ENCODE results near the gene MYO5B.

The MYO5B gene

GRCh38 chr18:49879271-49879580, 315.7 kb downstream of the MYO5B start:
- TF ChIP-seq CTCF (IDR thresholded peaks at IDR 0.05): no peak

- no peak for TF ChIP-seq CTCF (IDR thresholded peaks at IDR 0.05)
These were observed 316.2 kb downstream of the MYO5B start for GRCh38 chr18:49878567-49879270.

DNA sequence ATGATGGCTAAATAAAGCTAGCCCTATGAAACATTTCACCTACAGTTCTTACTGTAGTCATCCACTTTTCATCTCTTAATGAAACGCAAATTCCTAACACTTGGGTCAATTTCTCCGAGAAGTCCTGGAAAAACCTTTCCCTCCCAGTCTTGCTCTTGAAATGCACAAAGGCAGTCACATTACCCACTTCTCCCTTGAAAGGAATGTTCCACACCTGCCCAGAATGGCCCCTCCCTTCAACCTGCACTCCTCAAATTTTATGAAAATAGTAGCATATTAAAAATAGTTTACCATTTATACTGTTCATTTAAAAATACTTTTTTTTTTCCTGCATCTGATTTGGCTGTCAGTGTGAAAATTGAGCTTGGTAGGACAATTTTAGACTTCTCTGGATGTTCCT, 316.9 kb downstream of the MYO5B start:
- no peak for TF ChIP-seq CTCF (IDR thresholded peaks at IDR 0.05)

DNA sequence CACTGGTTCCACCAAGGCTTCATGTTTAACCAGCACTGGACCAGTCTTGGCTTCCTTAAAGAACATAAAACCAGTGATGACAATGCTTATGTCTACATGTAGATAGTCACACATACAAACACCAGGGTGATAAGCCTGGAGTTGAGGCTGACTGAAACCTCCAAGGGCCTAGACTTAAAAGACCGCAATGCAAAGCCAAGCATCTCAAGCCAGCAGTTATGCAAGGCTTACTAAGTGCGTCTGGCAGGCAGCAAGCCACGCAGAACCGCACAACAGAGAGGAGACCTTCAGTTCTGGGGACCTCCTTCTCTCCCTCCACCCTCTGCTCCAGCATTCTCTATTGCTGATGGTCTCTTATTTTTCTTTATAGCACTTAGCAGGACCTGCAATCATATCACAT, 318.4 kb downstream of the MYO5B start:
- TF ChIP-seq CTCF (IDR thresholded peaks at IDR 0.05): no peak

DNA sequence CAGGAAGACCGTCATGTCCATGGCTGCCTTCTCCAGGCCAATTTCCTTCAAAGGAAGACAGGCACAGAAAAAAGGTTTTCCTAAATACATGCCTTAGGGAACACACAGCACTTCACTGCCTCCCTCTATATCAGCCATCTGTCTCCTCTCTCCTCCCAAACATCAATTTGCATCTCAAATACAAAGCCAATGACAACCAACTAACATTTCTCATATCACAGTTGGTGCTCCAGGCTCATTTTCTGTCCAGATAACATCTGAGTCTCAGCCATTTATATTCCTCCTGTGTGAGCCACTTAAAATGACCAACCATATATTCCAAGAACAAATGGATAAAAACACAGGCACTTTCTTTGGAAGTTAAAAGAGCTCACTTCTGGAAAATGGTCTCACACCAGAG, 319.2 kb downstream of the MYO5B start:
- no peak for TF ChIP-seq CTCF (IDR thresholded peaks at IDR 0.05)

DNA sequence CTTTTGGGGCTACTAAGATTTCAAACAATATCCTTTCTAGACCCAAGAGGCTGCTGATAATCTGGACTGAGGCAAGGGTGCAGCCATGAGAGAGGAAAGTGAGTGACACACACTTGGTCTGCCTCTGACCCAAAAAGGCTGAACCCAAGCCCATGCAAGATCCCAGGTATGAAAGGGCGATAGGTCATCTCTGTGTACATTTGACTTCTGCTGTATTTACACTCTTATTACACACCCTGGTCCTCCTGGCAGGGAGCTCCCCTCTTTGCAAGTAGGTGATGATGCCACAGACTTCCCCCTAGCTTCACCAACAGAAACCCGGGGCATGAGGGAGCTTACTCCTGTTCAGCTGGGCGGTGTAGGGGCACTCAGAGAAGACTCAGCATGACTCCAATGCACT, 319.8 kb downstream of the MYO5B start:
- no peak for TF ChIP-seq CTCF (IDR thresholded peaks at IDR 0.05)

DNA sequence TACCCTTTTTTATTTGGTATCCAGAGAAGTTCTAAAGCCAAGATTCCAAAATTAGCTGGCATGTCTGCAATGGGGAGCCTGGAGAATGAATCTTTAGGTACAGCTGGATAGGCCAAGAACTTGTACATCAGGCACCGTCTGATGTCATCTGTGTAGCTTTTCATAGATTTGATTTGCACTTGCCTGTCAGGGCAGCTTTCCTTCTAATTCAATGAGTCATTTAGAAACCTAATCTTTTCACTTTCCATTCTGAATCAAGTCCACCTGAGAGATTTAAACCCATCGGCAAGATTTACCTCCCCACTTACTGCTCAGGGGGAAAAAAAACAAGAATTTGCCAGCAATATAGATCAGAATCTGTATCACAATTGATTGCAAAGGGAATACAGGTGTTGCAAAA, 320.7 kb downstream of the MYO5B start:
- no peak for TF ChIP-seq CTCF (IDR thresholded peaks at IDR 0.05)

DNA sequence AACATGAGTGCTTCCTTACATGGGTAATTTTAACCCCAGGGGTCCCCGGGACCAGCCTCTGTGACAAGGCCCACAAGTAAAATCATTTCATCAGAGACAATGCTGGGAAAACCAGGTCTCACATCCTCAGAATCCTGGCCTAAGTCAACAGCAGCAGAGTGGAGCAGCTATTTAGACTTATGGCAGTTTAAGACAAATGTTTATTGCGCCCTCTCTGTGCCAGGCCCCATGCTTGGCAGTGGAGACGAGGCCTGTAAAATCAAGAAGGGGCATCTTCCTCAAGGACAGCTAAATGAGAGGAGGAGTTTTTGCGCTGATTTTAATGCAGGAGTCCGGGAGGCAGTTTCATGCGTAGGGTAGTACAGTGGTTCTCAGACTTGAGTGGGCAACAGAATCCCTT, 325.6 kb downstream of the MYO5B start:
- TF ChIP-seq CTCF (IDR thresholded peaks at IDR 0.05): no peak

Data from LNCAP (cell line).